Trophoblast cell (in vitro differentiated cells and primary cell): ENCODE measurements around the gene NRXN2.

Experiments
- DNase-seq, 2 donors: peaks; one replicate each; pipeline ENCODE4 v3.0.0-alpha.2; 2016
- H2AFZ ChIP-seq: 2 replicates; pipeline ENCODE4 v1.6.1; 2013; ENCODE audit warnings: low read length, moderate library complexity, mild to moderate bottlenecking; ENCODE audit not compliant: insufficient read depth, poor library complexity
- H2AK5ac ChIP-seq: 2 replicates; pipeline ENCODE4 v1.6.1; 2013; ENCODE audit warnings: mild to moderate bottlenecking, low read length
- H2BK120ac ChIP-seq: 2 replicates; pipeline ENCODE4 v1.6.1; 2013; ENCODE audit warnings: low read length, mild to moderate bottlenecking, moderate library complexity; ENCODE audit not compliant: insufficient read depth, poor library complexity
- H2BK12ac ChIP-seq: 2 replicates; pipeline ENCODE4 v1.6.1; 2013; ENCODE audit warnings: mild to moderate bottlenecking, low read length, moderate library complexity
- H2BK5ac ChIP-seq: 2 replicates; pipeline ENCODE4 v1.6.1; 2013; ENCODE audit warnings: low read length, low read depth, moderate library complexity, mild to moderate bottlenecking; ENCODE audit not compliant: poor library complexity
- H3K14ac ChIP-seq: 2 replicates; pipeline ENCODE4 v1.6.1; 2013; ENCODE audit warnings: mild to moderate bottlenecking, low read length
- H3K18ac ChIP-seq: 2 replicates; pipeline ENCODE4 v1.6.1; 2013; ENCODE audit warnings: mild to moderate bottlenecking, low read length
- H3K23ac ChIP-seq: 2 replicates; pipeline ENCODE4 v1.6.1; 2013; ENCODE audit warnings: low read length
- H3K27ac ChIP-seq: 2 replicates; pipeline ENCODE4 v1.5.1; 2013; ENCODE audit warnings: low read depth, mild to moderate bottlenecking, inconsistent platforms, low read length, moderate library complexity
- H3K27me3 ChIP-seq: 2 replicates; pipeline ENCODE4 v1.6.1; 2013; ENCODE audit warnings: inconsistent platforms, mild to moderate bottlenecking, low read length, moderate library complexity; ENCODE audit not compliant: insufficient read depth
- H3K36me3 ChIP-seq, 2 experiments: 1 replicate in 1 of 2; 2 replicates in 1 of 2; pipeline ENCODE4 v1.6.1; 2013; ENCODE audit warnings: low read length in 2 of 2, mild to moderate bottlenecking in 2 of 2, moderate library complexity in 1 of 2; ENCODE audit not compliant: insufficient read depth in 2 of 2, control insufficient read depth in 1 of 2
- H3K4ac ChIP-seq: 2 replicates; pipeline ENCODE4 v1.6.1; 2013; ENCODE audit warnings: low read depth, mild to moderate bottlenecking, low read length, moderate library complexity
- H3K4me1 ChIP-seq, 2 experiments: 1 replicate in 1 of 2; 2 replicates in 1 of 2; pipeline ENCODE4 v1.6.1; 2013; ENCODE audit warnings: low read length in 2 of 2, mild to moderate bottlenecking in 2 of 2, moderate library complexity in 1 of 2; ENCODE audit not compliant: insufficient read depth in 2 of 2, control insufficient read depth in 1 of 2
- H3K4me2 ChIP-seq: 2 replicates; pipeline ENCODE4 v1.6.1; 2013; ENCODE audit warnings: inconsistent platforms, mild to moderate bottlenecking, low read length, moderate library complexity
- H3K4me3 ChIP-seq: 2 replicates; pipeline ENCODE4 v1.5.1; 2013; ENCODE audit warnings: mild to moderate bottlenecking, low read depth, low read length, inconsistent platforms
- H3K79me1 ChIP-seq: one replicate; pipeline ENCODE4 v1.6.1; 2013; ENCODE audit warnings: low read length
- H3K79me2 ChIP-seq: 2 replicates; pipeline ENCODE4 v1.6.1; 2013; ENCODE audit warnings: low read length, mild to moderate bottlenecking; ENCODE audit not compliant: control insufficient read depth, insufficient read depth, poor library complexity
- H3K9ac ChIP-seq: 2 replicates; pipeline ENCODE4 v1.6.1; 2013; ENCODE audit warnings: mild to moderate bottlenecking, low read length
- H3K9me3 ChIP-seq: 2 replicates; pipeline ENCODE4 v1.6.1; 2013; ENCODE audit warnings: low read depth, mild to moderate bottlenecking, control low read depth, inconsistent platforms, low read length; ENCODE audit not compliant: insufficient read depth
- H4K12ac ChIP-seq: 2 replicates; pipeline ENCODE4 v1.6.1; 2013; ENCODE audit warnings: low read depth, mild to moderate bottlenecking, low read length, moderate library complexity
- H4K8ac ChIP-seq: 2 replicates; pipeline ENCODE4 v1.6.1; 2013; ENCODE audit warnings: low read depth, mild to moderate bottlenecking, low read length, moderate library complexity
- H4K91ac ChIP-seq: one replicate; pipeline ENCODE4 v1.6.1; 2013; ENCODE audit warnings: low read depth, mild to moderate bottlenecking, low read length, moderate library complexity
- WGBS: extraction: QIAGEN DNeasy Blood & Tissue Kit; methylation state at CpG from one replicate; pipeline ENCODE4 v1.1.7; 2013; ENCODE audit warnings: missing lambda C conversion rate; ENCODE audit not compliant: insufficient read length, insufficient coverage; ENCODE audit errors: extremely low coverage; 5-methylcytosine and 5-hydroxymethylcytosine counted together

NRXN2 gene

DNA sequence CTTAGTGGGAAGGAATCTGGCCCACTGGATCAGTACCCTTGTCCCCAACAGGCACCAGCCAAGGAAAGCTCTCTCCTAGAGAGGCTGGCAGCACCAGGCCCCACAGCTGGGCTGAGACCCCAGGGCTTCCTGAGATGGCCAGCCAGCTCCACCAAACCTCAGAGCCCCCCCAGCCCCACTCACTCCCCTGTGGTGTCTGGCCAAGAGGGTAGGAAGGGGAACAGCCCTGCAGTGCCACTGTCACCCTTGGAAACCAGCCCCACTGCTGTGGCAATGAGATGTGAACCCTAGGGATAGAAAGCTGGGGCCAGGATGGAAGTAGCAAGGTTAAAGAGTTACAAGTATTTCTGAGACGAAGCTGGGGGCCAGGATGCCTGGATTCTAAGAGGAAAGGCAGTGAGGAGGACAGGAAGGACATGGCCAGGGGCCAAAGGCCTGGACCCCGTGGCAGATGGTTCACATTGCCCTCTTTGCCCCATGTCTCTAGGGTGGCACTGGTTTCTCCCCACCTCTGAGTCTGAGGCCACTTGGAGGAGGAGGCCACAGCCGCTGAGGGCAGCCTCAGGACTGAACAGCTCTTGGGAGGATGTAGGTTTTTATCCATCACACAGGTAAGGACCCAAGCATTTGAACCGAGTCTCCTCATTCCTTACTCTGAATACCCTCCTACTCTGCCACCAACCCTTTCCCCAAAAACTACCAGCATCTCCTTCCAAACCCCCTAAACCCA, 28.8 kb downstream of the NRXN2 start:
- H2BK12ac ChIP-seq, result no peak overlapping the region
- H2AK5ac ChIP-seq, result no peak overlapping the region
- no peak overlapping the region for H3K23ac ChIP-seq
- H2BK120ac ChIP-seq, result no peak overlapping the region
- no peaks in the 10 kb centered on the region for H3K4me1 ChIP-seq
- no peak overlapping the region for H3K4me3 ChIP-seq
- no peak overlapping the region for H3K18ac ChIP-seq
- H3K79me2 ChIP-seq, result no peaks in the 10 kb centered on the region
- H3K79me1 ChIP-seq, result no peaks in the 10 kb centered on the region
- H3K36me3 ChIP-seq, result no peaks in the 10 kb centered on the region
- no peak overlapping the region for H3K27ac ChIP-seq
- H4K8ac ChIP-seq, result no peak overlapping the region
- H2AFZ ChIP-seq, result no peak overlapping the region
- no peak overlapping the region for H3K9ac ChIP-seq
- no peaks in the 10 kb centered on the region for H3K9me3 ChIP-seq
- DNase-seq, result no peak
- no peak overlapping the region for H2BK5ac ChIP-seq
- H4K91ac ChIP-seq, result no peak overlapping the region
- H4K12ac ChIP-seq, result no peak overlapping the region
- no peaks in the 10 kb centered on the region for H3K27me3 ChIP-seq
- H3K14ac ChIP-seq, result no peak overlapping the region
- H3K4ac ChIP-seq, result no peak overlapping the region
- H3K4me2 ChIP-seq, result no peak overlapping the region
- no CpG with 5 or more reads among the region's 4 CpGs for WGBS

DNA sequence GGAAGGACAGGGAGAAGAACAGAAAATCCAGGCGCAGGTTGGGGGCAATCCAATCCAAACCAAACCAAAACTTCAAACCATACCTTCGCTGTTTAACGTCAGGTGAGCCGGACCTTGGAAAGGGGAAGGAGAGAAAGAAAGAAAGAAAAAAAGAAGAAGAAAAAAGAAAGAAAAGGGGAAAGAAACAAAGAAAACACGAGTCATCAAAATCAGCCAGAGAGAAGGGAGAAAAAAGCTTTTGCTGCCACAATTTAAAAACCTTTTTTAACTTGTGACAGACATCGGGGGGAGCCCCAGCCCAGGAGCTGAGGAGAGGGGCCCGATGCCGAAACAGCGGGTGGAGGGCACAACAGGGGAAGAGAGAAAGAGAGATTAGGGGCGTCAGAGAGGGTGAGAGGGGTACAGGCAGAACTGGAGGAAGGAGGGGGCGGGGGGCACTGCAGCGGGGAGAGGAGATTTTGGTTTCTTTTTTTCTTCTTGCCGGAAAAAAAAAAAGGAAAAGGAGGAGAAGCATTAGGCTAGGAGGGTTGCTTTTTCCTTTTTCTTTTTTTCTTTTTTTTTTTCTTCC, 30.1 kb downstream of the NRXN2 start:
- H3K36me3 ChIP-seq, result no peaks in the 10 kb centered on the region
- no CpG with 5 or more reads among the region's 13 CpGs for WGBS

DNA sequence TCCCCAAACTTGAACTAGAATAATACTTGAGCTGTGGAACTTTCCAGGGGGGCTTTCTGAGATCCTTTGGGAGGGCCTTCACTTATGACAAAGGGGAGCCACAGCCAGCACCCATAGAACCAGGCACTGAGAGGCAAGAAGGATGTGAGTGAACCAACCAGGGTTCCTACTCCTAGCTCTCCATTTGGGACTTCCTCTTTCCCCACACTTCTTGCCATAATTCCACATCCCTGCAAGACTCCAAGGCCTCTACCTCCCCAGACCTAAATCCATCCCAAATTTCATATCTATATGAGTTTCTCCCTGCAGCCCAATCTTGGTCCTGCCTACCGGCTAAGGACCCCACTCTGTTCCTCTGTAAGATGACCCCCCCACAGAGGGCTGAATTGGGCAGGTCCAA, 31.5 kb downstream of the NRXN2 start:
- Histone ChIP-seq H3K9me3 (no peaks in the 10 kb centered on the region), H2BK12ac (no peak overlapping the region), H3K36me3 (no peaks in the 10 kb centered on the region), H3K4me3 (no peak overlapping the region), H3K9ac (no peak overlapping the region), H2BK120ac (no peak overlapping the region), H2AFZ (no peak overlapping the region), H2BK5ac (no peak overlapping the region), H3K4ac (no peak overlapping the region), H2AK5ac (no peak overlapping the region), H3K4me2 (no peak overlapping the region), H3K4me1 (no peaks in the 10 kb centered on the region), H3K27ac (no peak overlapping the region), H4K12ac (no peak overlapping the region), H3K23ac (no peak overlapping the region), H3K18ac (no peak overlapping the region), H3K27me3 (no peaks in the 10 kb centered on the region), H4K91ac (no peak overlapping the region), H3K79me1 (no peaks in the 10 kb centered on the region), H3K79me2 (no peaks in the 10 kb centered on the region), H4K8ac (no peak overlapping the region), H3K14ac (no peak overlapping the region)
- DNase-seq, result no peak
- WGBS, result no CpG with 5 or more reads among the region's 1 CpG

More for the DNA sequence above, 30.1 kb downstream of the NRXN2 start:
- no peak overlapping the region for H4K8ac ChIP-seq
- no peak overlapping the region for H3K9ac ChIP-seq
- H3K23ac ChIP-seq, result no peak overlapping the region
- no peaks in the 10 kb centered on the region for H3K79me2 ChIP-seq
- no peak overlapping the region for H2BK12ac ChIP-seq
- no peak overlapping the region for H2AK5ac ChIP-seq
- no peak for DNase-seq
- no peaks in the 10 kb centered on the region for H3K4me1 ChIP-seq
- no peaks in the 10 kb centered on the region for H3K9me3 ChIP-seq
- H3K14ac ChIP-seq, result no peak overlapping the region
- H3K4me2 ChIP-seq, result no peak overlapping the region
- no peak overlapping the region for H2AFZ ChIP-seq
- no peak overlapping the region for H2BK120ac ChIP-seq
- H3K4ac ChIP-seq, result no peak overlapping the region
- no peak overlapping the region for H4K91ac ChIP-seq
- no peak overlapping the region for H3K18ac ChIP-seq
- H3K79me1 ChIP-seq, result no peaks in the 10 kb centered on the region
- H3K27me3 ChIP-seq, result no peaks in the 10 kb centered on the region
- H3K27ac ChIP-seq, result no peak overlapping the region
- H3K4me3 ChIP-seq, result no peak overlapping the region
- no peak overlapping the region for H4K12ac ChIP-seq
- H2BK5ac ChIP-seq, result no peak overlapping the region

DNA sequence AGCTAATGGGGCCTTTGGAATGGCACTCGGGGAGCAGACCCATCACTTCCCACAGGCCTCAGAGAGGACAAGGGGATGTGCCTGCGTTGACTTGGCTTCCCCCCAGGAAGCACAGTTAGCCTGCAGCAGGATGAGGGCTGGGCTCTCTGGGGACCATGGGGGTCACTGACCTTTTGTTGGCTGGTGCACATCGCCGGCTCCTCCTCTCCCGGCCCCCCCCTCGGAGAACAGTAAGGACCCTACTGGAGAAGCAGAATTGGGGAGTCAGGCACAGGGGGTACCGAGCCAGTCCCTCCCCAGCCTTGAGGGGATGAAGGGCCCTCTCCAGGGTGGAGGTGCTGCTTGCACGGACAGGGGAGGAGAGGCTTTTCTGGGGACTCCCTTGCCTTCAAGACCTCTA, 32.8 kb downstream of the NRXN2 start:
- H2AFZ ChIP-seq, result no peak overlapping the region
- no peaks in the 10 kb centered on the region for H3K27me3 ChIP-seq
- no peak overlapping the region for H2AK5ac ChIP-seq
- no CpG with 5 or more reads among the region's 8 CpGs for WGBS
- DNase-seq, result no peak
- no peaks in the 10 kb centered on the region for H3K36me3 ChIP-seq
- H3K9me3 ChIP-seq, result no peaks in the 10 kb centered on the region
- no peak overlapping the region for H3K4ac ChIP-seq
- H3K18ac ChIP-seq, result no peak overlapping the region
- H3K4me2 ChIP-seq, result no peak overlapping the region
- no peaks in the 10 kb centered on the region for H3K4me1 ChIP-seq
- H2BK120ac ChIP-seq, result no peak overlapping the region
- H3K79me1 ChIP-seq, result no peaks in the 10 kb centered on the region
- H4K8ac ChIP-seq, result no peak overlapping the region
- H3K14ac ChIP-seq, result no peak overlapping the region
- H3K9ac ChIP-seq, result no peak overlapping the region
- no peak overlapping the region for H2BK5ac ChIP-seq
- H3K23ac ChIP-seq, result no peak overlapping the region
- no peak overlapping the region for H3K27ac ChIP-seq
- H3K4me3 ChIP-seq, result no peak overlapping the region
- H4K12ac ChIP-seq, result no peak overlapping the region
- H4K91ac ChIP-seq, result no peak overlapping the region
- no peak overlapping the region for H2BK12ac ChIP-seq
- no peaks in the 10 kb centered on the region for H3K79me2 ChIP-seq
